ENCODE measurements around the gene SV2C.

SV2C gene

GRCh38 chr5:76388791-76389512 lies 305.8 kb downstream of the SV2C start:
- DNase-seq: no peak

- no peak for DNase-seq
Measured at GRCh38 chr5:76389513-76390154, 306.5 kb downstream of the SV2C start.

- no peak for DNase-seq
Measured at GRCh38 chr5:76391014-76391413, 307.8 kb downstream of the SV2C start.

- no peak for DNase-seq
Measured at GRCh38 chr5:76393035-76393680, 310.0 kb downstream of the SV2C start.

GRCh38 chr5:76397200-76397599 lies 314.0 kb downstream of the SV2C start:
- DNase-seq: no peak

- no peak for DNase-seq
Measured at GRCh38 chr5:76399268-76399667, 316.1 kb downstream of the SV2C start.

GRCh38 chr5:76400466-76400865 lies 317.3 kb downstream of the SV2C start:
- DNase-seq: no peak

GRCh38 chr5:76401801-76402250 lies 318.6 kb downstream of the SV2C start:
- DNase-seq: no peak

- DNase-seq: peak; percentile 68 to 71
Measured at GRCh38 chr5:76402251-76402885, 319.2 kb downstream of the SV2C start.

- peak; percentile 70 to 77 for DNase-seq
Measured at GRCh38 chr5:76402886-76403765, 319.9 kb downstream of the SV2C start, which contains the start of gene IQGAP2. Gene IQGAP2, plus strand, starts transcription at chr5:76403285. Its CDS starts 261 bp downstream, at chr5:76403546.
